Cerebellar nuclear complex (tissue), 1 donor: Measurements from ENCODE around the gene CYSRT1.
"Not testable (repeated sequence)": the region's sequence is repeated elsewhere in the genome, so short reads cannot be mapped to it uniquely, and the experiment has no call there.

Experiments used
- DNase-seq, 2 experiments: peaks; one replicate each; lab custom pipeline; 2025; lab: John Stamatoyannopoulos, UW

The CYSRT1 gene

DNA sequence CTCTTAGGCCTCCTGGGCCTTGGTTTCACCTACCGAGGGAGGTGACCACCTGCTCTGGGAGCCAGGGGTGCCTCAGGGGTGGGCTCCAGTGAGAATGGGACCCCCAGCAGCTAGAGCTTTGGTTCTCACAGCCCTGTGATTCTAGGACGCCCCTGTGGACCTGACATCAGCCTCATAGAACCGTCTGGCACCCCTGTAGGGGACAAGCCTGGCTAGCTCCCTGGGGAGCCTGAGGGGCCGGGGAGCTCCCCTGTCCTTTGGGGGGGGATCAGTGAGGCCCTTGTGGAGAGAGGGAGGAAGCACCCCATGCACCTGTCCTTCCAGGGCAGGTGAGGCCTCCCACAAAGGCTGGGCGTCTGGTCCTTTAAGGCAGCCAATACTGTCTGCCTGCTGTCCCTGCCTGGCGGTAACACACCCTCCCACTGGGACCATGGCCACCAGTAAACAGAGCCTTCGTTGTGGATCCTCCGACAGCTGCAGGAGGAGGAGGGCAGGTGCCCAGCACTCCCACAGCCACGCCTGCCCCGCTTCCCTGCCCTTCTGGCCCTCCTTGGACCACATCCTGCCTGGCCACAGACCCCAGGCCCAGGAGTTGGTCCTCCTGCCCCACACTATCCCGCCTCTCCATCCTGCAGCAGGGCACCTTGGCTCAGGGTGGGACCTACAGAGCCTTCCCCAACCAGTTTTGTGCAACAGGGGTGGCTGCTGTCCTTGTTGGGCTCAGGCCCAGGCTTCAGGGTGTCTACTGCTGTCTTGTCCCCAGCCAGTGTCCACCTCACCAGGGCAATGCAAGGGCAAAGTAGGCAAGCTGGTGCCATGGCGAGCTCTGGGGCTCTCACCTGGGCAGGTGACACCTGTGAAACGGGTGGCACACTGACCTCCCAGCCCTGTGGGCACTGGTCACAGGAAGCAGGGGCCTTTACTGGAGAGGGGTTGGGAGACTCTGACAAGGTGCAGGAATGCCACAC is 13.1 kb downstream of the CYSRT1 start:
- DNase-seq = no peak

DNA sequence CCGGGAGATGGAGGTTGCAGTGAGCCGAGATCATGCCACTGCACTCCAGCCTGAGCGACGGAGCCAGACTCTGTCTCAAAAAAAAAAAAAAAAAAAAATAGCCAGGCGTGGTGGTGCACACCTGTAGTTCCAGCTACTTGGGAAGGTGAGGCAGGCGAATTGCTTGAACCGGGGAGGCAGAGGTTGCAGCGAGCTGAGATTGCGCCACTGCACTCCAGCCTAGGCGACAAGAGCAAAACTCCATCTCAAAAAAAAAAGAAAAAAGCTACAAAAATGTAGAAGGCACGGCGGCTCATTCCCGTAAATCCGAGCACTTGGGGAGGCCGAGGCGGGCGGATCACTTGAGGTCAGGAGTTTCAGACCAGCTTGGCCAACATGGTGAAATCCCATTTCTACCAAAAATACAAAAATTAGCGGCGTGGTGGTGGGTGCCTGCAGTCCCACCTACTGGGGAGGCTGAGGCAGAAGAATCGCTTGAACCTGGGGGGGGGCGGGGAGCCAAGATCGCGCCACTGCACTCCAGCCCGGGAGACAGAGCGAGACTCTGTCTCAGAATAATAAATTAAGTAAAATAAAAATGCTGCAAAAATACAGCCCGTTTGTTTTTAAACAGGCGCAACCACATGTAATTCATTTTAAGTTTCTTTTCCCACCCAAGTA is 14.7 kb downstream of the CYSRT1 start:
- DNase-seq = not testable (repeated sequence)

DNA sequence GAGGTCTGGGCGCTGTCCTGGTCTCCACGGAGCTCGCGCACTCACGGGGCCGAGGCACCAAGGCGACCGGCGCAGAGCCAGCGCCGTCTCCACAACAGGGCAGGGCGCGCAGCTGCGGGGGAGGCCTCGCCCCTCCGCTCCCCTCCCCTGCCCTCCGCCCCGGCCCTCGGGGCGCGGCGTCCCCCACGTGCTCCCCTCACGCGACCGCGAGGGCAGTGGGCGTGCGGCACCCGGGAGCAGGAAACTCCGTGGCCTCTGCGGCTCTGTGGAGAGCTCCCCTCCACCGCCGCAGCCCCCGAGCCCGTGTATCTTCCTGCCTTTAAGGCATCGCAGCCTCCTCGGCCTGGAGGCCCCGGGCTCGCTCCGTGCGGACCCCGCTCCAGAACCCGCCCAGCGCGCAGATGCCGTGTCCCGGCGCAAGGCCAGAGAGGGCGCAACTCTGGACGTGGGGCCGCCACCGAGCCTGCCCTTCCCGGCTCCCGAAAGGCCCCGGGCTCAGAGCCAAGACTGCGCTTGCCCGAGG is 15.4 kb downstream of the CYSRT1 start:
- no peak for DNase-seq

DNA sequence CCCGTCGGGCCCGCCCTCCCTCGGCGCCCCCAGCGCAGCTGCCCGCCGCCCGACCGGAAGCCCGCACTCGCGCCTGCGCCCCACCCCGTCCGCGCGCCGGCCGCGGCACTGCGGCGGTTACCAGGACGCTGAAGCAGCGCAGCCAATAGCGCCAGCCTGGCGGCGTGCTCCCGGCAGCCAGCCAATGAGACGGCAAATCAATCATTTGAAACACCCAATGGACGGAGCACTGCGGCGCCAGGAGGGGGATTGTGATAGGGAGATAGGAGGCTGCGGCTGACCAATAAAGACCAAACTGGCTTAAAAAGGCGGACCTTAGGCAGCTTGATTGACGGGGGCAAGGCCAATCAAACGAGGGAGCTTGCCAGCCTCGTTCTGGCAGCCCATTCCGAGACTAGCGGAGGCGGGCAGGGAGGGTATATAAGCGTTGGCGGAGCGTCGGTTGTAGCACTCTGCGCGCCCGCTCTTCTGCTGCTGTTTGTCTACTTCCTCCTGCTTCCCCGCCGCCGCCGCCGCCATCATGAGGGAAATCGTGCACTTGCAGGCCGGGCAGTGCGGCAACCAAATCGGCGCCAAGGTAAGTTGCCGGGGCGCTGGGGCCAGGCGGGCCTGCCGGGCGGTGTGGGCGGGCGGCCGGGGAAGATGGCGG is 16.0 kb downstream of the CYSRT1 start, which contains the start of gene TUBB4B:
Gene TUBB4B, plus strand, starts transcription at position 447 of the 649 bp plus-strand sequence. Its CDS starts 74 bp downstream, at position 521.
- DNase-seq = peak; percentile 97 to 99

DNA sequence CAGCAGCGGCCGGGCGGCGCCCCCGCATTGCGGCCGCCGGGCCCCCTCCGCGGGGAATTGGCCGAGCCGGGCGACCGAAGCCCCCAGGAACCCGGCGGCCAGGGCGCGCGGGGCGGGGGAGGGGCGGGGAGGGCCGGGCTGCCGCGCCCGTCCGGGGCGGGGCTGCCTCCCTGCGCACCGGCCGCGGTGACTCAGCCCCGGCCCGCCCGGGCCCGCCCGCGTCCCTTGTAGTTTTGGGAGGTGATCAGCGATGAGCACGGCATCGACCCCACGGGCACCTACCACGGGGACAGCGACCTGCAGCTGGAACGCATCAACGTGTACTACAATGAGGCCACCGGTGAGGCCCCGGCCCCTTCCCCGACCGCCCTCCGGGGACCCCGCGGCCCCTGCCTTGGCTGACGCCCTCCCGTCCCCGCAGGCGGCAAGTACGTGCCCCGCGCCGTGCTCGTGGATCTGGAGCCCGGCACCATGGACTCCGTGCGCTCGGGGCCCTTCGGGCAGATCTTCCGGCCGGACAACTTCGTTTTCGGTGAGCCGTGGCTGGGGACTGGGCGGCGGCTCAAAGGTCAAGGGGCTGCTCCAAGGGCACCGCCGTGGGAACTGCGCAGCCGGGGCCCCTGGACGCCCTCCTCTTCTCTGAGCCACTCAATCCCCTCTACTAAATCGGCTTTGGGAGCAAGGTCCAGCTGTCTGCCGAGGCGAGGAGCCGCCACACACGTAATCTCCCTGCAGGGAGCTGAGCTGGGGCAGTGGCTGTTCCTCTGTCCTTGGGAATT is 16.7 kb downstream of the CYSRT1 start:
- no peak for DNase-seq

DNA sequence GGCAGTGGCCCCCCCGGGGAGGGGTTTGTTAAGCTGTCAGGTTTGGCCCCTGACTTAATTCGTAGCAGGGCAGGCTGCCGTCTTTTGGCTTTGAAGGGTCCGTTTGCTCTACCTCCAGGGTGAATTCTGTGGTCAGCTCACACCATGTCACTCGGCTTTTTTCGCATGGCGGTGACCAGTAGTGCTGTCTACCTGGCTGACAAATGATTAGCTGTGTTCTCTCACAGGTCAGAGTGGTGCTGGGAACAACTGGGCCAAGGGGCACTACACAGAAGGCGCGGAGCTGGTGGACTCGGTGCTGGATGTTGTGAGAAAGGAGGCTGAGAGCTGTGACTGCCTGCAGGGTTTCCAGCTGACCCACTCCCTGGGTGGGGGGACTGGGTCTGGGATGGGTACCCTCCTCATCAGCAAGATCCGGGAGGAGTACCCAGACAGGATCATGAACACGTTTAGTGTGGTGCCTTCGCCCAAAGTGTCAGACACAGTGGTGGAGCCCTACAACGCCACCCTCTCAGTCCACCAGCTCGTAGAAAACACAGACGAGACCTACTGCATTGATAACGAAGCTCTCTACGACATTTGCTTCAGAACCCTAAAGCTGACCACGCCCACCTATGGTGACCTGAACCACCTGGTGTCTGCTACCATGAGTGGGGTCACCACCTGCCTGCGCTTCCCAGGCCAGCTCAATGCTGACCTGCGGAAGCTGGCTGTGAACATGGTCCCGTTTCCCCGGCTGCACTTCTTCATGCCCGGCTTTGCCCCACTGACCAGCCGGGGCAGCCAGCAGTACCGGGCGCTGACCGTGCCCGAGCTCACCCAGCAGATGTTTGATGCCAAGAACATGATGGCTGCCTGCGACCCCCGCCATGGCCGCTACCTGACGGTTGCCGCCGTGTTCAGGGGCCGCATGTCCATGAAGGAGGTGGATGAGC is 17.6 kb downstream of the CYSRT1 start:
- no peak for DNase-seq

DNA sequence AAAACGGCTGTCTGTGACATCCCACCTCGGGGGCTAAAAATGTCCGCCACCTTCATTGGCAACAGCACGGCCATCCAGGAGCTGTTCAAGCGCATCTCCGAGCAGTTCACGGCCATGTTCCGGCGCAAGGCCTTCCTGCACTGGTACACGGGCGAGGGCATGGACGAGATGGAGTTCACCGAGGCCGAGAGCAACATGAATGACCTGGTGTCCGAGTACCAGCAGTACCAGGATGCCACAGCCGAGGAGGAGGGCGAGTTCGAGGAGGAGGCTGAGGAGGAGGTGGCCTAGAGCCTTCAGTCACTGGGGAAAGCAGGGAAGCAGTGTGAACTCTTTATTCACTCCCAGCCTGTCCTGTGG is 18.3 kb downstream of the CYSRT1 start:
- DNase-seq = not testable (repeated sequence)

DNA sequence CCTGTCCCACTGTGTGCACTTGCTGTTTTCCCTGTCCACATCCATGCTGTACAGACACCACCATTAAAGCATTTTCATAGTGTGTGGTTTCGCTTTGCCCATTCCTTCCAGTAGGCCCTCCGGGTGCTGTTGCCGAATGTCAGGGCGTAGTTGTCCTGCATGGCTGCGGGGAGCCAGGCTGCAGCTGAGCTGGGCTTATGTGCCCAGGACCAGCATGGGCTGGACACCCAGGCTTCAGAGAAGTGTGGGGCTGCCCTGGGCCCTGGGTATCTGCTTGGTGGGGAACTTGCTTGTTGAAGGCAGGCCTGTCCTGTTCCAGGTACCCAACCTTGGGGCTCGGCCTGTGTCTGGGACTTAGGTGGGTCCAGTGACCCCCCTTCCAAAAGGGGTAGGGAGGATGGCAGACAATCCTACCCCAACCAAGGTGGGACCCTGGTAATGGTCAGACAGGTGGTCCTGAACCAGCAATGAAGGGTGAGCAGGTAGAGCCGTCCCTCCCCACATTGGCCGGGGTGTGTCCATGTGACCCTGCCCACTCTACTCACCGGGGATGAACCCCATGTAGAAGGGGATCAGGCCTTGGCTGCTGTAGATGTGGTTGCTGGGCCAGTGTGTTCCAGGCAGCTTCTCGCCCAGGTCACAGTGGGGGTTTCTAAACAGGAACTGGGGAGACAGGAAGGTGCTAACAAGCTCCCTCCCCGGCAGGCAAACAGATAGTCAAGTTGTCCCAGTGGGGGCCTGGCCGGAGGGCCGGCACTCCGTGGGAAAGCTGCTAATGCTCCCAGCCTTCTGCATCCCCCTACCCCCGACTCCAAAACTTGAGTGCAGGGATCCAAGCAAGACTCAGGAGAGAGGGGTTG is 18.9 kb downstream of the CYSRT1 start:
- DNase-seq = no peak

DNA sequence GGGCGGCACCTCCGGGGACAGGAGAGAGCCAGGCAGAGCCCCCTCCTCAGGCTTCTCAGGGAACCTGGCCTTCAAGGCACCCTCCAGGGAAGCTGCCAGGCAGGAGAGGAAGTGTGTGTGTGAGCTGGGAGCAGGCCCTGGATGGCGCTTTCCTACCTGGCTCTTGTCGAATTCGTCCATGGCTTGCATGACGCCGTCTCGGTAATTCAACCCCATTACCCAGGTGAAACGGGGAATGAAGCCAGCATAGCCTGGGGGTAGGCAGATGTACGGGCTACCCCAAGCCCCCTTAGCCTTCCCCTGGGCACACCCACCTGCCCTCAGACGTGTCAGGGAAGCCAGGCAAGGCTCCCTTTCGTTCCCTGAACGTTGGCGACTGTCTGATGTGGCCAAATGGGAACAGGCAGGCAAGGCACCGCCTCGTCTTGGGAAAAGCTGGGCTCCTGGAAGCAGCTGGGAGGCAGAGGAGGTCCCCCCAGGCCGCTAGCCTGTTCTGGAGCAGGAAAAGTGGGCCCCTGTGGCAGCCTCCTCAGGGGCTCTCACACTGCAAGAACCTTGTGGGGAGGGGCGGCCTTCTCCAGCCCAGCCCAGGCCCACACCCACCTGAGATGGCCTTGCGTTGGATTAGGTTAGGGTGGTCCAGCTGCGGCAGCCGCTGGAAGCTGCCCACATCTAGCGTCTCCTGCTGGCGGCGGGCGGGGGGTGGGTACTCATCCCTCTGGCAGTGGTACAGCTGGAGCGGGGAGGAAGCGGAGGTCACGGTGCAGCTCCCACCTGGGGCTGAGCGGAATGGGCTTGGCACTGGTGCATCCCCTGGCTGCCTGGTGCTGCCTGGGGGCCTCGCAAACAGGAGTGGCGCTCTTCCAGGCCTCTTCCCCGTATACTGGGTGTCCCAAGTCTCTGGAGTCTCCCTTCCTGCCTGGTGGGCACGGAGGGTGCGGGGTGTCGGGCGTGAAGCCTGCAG is 19.8 kb downstream of the CYSRT1 start:
- DNase-seq = no peak

DNA sequence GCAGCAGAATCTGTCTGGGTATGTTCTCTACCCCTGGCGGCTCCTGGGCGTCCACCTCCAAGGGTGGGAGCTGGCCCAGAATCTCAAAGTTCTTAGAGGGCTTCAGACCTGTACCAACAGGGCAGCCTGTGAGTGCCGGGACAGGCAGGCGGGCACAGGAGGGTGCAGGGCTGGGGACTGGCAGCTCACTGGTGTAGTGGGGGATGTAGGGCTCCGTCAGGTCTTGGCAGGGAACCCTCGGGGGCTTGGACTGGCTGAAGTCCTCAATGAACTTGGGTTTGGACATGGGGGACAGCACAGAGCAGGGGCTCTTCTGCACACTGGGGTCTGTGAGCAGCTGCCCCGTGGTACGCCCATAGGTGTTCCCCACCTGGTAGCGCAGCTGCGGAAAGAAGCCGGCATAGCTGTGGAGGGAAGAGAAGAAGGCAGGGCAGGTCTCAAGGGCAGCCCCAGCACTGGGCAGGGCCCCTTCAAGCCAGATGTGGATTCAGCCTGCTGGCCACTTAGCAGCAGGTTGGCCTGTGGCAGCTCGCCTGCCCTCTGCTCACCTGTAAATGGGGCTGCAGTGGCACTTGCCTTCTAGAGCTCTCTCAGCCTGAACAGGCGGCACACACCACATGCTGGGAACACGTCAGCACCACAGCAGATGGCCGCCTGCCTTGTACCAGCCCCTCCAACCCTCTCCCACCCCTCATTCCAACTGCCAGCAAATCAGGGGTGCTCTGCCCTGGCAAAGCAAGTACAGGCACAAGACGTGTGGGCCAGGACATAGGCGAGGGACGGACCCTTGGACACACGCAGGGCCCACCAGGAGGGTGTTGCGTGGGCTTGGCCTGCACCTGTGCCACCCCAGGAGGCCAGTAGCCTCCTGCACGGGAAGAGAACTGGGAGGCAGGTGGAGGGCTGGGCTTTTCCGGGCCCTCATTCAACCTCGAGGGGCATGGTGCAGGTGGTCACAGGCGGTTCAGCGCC is 20.8 kb downstream of the CYSRT1 start:
- DNase-seq = no peak

DNA sequence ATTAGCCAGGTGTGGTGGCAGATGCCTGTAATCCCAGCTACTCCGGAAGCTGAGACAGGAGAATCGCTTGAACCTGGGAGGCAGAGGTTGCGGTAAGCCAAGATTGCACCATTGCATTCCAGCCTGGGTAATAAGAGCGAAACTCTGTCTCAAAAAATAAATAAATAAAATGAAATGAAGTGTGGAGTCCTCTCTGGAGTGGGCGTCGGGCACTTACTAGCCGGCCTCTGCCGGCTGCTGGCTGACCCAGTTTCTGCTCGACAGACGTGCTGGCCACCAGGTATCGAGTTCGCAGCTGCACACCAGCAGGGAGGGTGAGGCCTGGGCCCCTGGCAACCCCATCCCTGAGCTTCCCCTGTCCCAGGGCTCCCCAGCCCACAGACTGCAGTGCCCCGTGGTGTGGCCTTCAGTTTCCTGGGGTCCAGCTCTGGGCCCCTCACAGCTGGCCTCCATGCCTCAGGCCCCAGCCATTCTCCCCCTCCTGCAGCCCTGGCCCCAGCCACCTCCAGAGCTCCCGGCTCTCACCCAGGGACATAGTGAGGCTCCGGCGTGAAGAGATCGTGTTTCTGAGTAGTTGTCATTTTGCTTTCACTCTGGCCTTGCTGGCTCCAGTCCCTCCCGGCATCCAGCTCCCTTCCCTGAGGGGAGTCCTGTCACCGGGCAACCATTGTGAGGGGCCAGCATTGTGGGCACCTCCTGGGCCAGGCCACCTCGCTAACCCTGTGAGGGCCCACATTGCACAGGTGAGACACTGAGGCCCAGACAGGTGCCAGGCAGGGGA is 22.4 kb downstream of the CYSRT1 start:
- DNase-seq = no peak

DNA sequence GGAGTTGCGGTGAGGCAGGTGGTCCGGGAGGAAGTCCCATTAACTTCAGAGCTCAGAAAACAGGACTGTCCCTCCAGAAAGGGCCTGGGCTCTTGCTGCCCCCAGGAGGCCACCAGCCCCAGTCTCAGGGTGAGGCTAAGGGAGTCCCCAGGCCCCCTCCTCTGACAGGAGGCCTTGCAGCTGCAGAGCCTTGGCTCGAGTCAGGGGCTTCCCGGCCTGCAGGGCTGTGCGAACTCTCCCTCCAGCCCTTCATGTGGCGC is 22.9 kb downstream of the CYSRT1 start:
- DNase-seq = no peak

DNA sequence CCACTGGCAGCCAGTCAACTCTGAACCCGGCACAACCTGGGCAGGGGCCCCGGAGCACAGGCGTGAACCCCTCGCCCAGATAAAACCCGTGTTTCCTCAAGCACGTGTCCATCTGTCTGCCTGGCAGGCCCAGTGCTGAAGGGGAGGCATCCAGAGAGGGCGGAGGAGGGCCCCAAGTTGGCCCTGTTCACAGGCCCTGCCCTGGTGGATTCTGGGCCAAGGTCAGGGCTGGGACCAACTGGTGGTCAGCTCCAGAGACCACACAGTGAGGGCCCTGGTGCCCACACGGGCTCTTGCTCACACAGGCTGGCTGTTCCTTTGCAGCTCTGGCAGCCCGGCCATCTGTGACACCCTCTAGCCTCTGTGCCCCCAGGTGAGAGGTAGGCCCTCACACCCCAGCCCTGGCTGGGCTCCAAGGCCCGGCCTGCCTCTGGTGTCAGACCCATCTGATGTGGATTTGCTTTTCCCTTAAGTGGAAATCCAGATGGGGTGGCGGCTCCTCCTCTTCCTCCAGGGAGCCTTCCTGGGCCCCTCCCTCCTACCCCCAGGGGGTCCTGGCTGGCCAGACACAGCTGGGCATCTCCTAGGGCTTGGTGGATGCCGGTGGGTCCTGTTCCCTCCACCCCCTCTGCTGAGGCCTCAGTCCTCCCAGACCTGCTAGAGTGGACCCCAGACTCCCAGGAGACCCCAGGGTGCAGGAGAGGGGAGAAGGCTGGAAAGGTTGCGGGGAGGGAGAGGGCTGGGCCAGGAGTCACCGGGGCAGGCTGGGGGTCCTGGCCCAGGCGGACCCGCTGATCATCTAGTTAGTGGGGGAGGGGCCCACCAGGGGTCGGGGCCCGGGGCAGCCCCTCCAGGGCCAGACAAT is 25.6 kb downstream of the CYSRT1 start:
- DNase-seq = no peak

DNA sequence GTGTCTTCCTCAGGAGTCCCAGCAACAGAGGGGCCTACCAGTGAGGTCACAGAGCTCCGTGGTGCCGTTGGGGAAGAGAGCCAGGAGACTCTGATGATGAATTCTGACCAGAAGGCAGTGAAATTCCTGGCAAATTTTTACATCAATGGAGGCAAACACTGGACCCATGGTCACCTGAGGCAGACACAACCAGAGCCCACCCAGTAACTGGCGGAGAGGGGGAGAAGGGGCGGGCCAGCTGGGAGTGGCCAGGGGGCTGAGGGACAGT is 26.2 kb downstream of the CYSRT1 start, which contains the start of gene STPG3:
Gene STPG3, plus strand, starts transcription at position 93 of the 268 bp plus-strand sequence. Its CDS starts 1 bp downstream, at position 94.
- no peak for DNase-seq

DNA sequence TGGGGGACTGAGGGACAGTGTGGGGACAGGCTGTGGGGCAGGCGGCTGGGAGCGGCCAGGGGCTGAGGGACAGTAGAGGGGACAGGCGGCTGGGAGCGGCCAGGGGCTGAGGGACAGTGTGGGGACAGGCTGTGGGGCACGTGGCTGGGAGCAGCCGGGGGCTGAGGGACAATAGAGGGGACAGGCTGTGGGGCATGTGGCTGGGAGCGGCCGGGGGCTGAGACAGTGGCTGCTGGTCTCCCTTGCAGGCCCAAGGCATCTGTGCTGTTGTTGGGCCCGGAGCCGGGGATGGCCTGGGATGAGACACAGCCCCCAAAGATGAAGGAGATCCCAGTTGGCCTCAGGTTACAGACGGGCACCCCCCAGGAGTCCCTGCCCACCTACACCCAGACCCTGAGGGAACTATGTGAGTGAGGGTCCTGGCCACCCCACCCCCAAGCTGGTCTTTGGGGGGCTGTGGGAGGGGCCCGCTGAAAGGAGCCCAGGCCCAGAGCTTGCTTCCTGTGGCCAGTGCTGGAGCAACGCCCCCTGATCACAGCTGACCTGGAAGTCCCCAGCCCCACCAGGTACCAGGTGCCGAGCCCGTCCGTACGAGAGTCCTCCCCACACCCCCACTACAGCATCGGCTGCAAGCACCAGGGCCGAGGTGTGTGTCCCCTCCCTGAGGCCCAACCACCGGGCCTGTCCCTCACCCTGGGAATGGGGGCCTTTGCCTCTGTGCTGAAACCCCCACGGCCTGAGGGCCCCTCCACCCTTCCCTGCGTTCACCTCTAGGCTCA is 26.7 kb downstream of the CYSRT1 start:
- DNase-seq = no peak
